Suprapubic skin (tissue), 4 donors: ENCODE measurements around the gene MRPS23. TPM values are rescaled to one million over a fixed set of nuclear protein-coding genes. Genes with fewer than 3 reads are reported as not detected.

Source experiments
- DNase-seq, 2 donors: peaks; one replicate each; pipeline ENCODE4 v3.0.0-alpha.2; 2019; ENCODE audit warnings: low spot score in 2 of 2
- H3K27ac ChIP-seq: fragments of 200-600 bp; sonication (generic); one replicate; pipeline ENCODE4 v1.5.1; 2019
- H3K27me3 ChIP-seq: fragments of 200-600 bp; sonication (generic); one replicate; pipeline ENCODE4 v1.5.1; 2019
- H3K36me3 ChIP-seq: fragments of 200-600 bp; sonication (generic); one replicate; pipeline ENCODE4 v1.5.1; 2019
- H3K4me1 ChIP-seq: fragments of 200-600 bp; sonication (generic); one replicate; pipeline ENCODE4 v1.5.1; 2019
- H3K4me3 ChIP-seq: fragments of 200-600 bp; sonication (generic); one replicate; pipeline ENCODE4 v1.5.1; 2019; ENCODE audit warnings: mild to moderate bottlenecking
- H3K9me3 ChIP-seq: fragments of 200-600 bp; sonication (generic); one replicate; pipeline ENCODE4 v1.5.1; 2019
- CTCF ChIP-seq, 2 donors: fragments of 200-600 bp in 1 of 2; fragments of 450-650 bp in 1 of 2; sonication (generic) in 1 of 2; IDR thresholded peaks; one replicate each; pipeline ENCODE4 v1.5.1; 2016 to 2019; ENCODE audit warnings: antibody characterized with exemption in 2 of 2, mild to moderate bottlenecking in 1 of 2, moderate library complexity in 1 of 2
- EP300 ChIP-seq: sonication (generic); formaldehyde crosslinking; IDR thresholded peaks from one replicate; pipeline ENCODE4 v1.6.1; 2017; ENCODE audit warnings: antibody characterized with exemption
- POLR2A ChIP-seq, 2 donors: fragments of 450-650 bp; IDR thresholded peaks; one replicate each; pipeline ENCODE4 v1.6.1; 2017; ENCODE audit warnings: antibody characterized with exemption in 2 of 2, mild to moderate bottlenecking in 2 of 2, moderate library complexity in 2 of 2
- POLR2AphosphoS5 ChIP-seq, 3 donors: sonication (generic); formaldehyde crosslinking; IDR thresholded peaks; one replicate each; pipeline ENCODE4 v1.6.1; 2017; ENCODE audit warnings: antibody characterized with exemption in 3 of 3
- WGBS: methylation state at CpG from one replicate; pipeline ENCODE4 v1.1.5; 2018; 5-methylcytosine and 5-hydroxymethylcytosine counted together
- total RNA-seq, 4 donors: library from RNA; depleted of rRNA; stranded (reverse); fragments of >200 nt; gene quantifications; one replicate each; pipeline ENCODE4 v1.1.0, GENCODE V29; 2016

Gene MRPS23
- total RNA-seq, 4 donors from 2014 or later = 7.4 to 15.2 (median 12.5) TPM

GRCh38 chr17:57834146-57834741 lies 15.6 kb downstream of the MRPS23 start:
- H3K36me3 ChIP-seq = peaks cover 10% of the 10 kb centered on the region
- no peaks in the 10 kb centered on the region for H3K27me3 ChIP-seq
- peaks cover 12% of the 10 kb centered on the region for H3K4me1 ChIP-seq
- TF ChIP-seq POLR2AphosphoS5 (IDR thresholded peaks at IDR 0.05) (no peak), EP300 (no peak), POLR2A (IDR thresholded peaks at IDR 0.05) (no peak), CTCF (IDR thresholded peaks at IDR 0.05) (no peak)
- no peak for DNase-seq
- no peak overlapping the region for H3K27ac ChIP-seq
- no peak overlapping the region for H3K4me3 ChIP-seq
- WGBS = 55% methylated on average over 13 of the region's 13 CpGs
- H3K9me3 ChIP-seq = no peaks in the 10 kb centered on the region

GRCh38 chr17:57833179-57833939 lies 16.5 kb downstream of the MRPS23 start:
- DNase-seq = peak in 1 of 2 donors; percentile 86
- Histone ChIP-seq H3K9me3 (no peaks in the 10 kb centered on the region), H3K27me3 (no peaks in the 10 kb centered on the region), H3K4me1 (peaks cover 12% of the 10 kb centered on the region), H3K36me3 (peaks cover 1% of the 10 kb centered on the region), H3K4me3 (peak overlapping the region; percentile 33), H3K27ac (peak overlapping the region; percentile 34)
- TF ChIP-seq CTCF (IDR thresholded peaks at IDR 0.05) (peak; percentile 64 to 74), POLR2AphosphoS5 (IDR thresholded peaks at IDR 0.05) (no peak)
- 11% methylated on average over 13 of the region's 13 CpGs for WGBS

- no peak for DNase-seq
- Histone ChIP-seq H3K9me3 (no peaks in the 10 kb centered on the region), H3K27ac (peak overlapping the region; percentile 34), H3K4me1 (peaks cover 12% of the 10 kb centered on the region), H3K4me3 (peak overlapping the region; percentile 33), H3K27me3 (no peaks in the 10 kb centered on the region), H3K36me3 (no peaks in the 10 kb centered on the region)
- WGBS = 21% methylated on average over 12 of the region's 12 CpGs
- no peak for TF ChIP-seq POLR2AphosphoS5 (IDR thresholded peaks at IDR 0.05)
- no peak for TF ChIP-seq POLR2A (IDR thresholded peaks at IDR 0.05)
- TF ChIP-seq EP300 = peak; percentile 12
- TF ChIP-seq CTCF (IDR thresholded peaks at IDR 0.05) = no peak
Measured at GRCh38 chr17:57832314-57833178, 17.3 kb downstream of the MRPS23 start.

- WGBS = 100% methylated on average over 5 of the region's 7 CpGs
- Histone ChIP-seq H3K36me3 (no peaks in the 10 kb centered on the region), H3K27ac (no peak overlapping the region), H3K4me3 (no peak overlapping the region), H3K27me3 (no peaks in the 10 kb centered on the region), H3K9me3 (no peaks in the 10 kb centered on the region), H3K4me1 (peaks cover 12% of the 10 kb centered on the region)
- TF ChIP-seq CTCF (IDR thresholded peaks at IDR 0.05) (no peak), POLR2A (IDR thresholded peaks at IDR 0.05) (no peak), EP300 (no peak), POLR2AphosphoS5 (IDR thresholded peaks at IDR 0.05) (no peak)
- DNase-seq = no peak
Measured at GRCh38 chr17:57830880-57831279, 19.0 kb downstream of the MRPS23 start.
